GM21390 (cell line): ENCODE measurements around the gene FUT1.
"Not testable (repeated sequence)": the region's sequence is repeated elsewhere in the genome, so short reads cannot be mapped to it uniquely, and the experiment has no call there.

Experiments used
- ATAC-seq: cut with Tn5 transposase; IDR thresholded peaks from one replicate; pipeline ENCODE4 v1.9.1; 2021; ENCODE audit not compliant: unreplicated experiment

FUT1 gene

GRCh38 chr19:48718711-48719231 lies 33.7 kb downstream of the FUT1 start:
- no peak for ATAC-seq

- ATAC-seq = not testable (repeated sequence)
These were observed 34.3 kb downstream of the FUT1 start for GRCh38 chr19:48718106-48718505.

GRCh38 chr19:48716562-48717291 lies 35.7 kb downstream of the FUT1 start:
- ATAC-seq = no peak

- ATAC-seq = no peak
These were observed 36.7 kb downstream of the FUT1 start for GRCh38 chr19:48715681-48716171.

- ATAC-seq = no peak
These were observed 37.4 kb downstream of the FUT1 start for GRCh38 chr19:48714759-48715675.

- ATAC-seq = peak; percentile 83
These were observed 38.3 kb downstream of the FUT1 start for GRCh38 chr19:48713864-48714755.

GRCh38 chr19:48713041-48713863 lies 39.2 kb downstream of the FUT1 start:
- ATAC-seq = no peak

GRCh38 chr19:48711106-48711662 lies 41.3 kb downstream of the FUT1 start:
- no peak for ATAC-seq

- ATAC-seq = no peak
These were observed 44.0 kb downstream of the FUT1 start for GRCh38 chr19:48708471-48708870.

GRCh38 chr19:48705431-48705830 lies 47.0 kb downstream of the FUT1 start:
- ATAC-seq = no peak

GRCh38 chr19:48703316-48703715 lies 49.1 kb downstream of the FUT1 start:
- ATAC-seq = no peak

- ATAC-seq = no peak
These were observed 49.7 kb downstream of the FUT1 start for GRCh38 chr19:48702701-48703100.

GRCh38 chr19:48698046-48698445 lies 54.4 kb downstream of the FUT1 start:
- no peak for ATAC-seq
